WI38 (cell line): ENCODE results near the gene SLC47A2.

ENCODE experiments used
- H3K4me3 ChIP-seq: 2 replicates; pipeline ENCODE4 v1.5.1; 2011; ENCODE audit warnings: low read depth, mild to moderate bottlenecking, control low read depth, low read length
- TF ChIP-seq, protein P1 (sequence below): IDR thresholded peaks from 2 replicates; pipeline ENCODE4 v1.5.1; 2012; ENCODE audit warnings: low read depth, mild to moderate bottlenecking, control low read depth, low read length

The SLC47A2 gene

DNA sequence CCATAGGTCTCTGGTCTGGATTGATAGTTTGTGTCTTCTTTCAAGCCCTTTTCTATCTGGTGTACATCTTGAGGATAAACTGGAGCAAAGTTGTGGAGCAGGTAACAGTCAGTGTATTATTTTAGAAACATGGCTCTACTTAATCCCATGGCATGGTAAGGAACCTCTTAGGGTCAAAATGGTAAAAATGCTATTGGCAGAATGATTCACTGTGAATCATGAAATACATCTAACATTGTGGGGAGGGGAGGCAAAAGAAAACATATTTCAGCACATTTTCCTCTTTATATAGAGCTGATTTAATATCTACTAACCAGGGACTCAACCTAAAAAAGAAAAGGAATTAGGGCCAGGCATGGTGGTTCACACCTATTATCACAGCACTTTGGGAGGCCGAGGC, 85.7 kb downstream of the SLC47A2 start:
- TF ChIP-seq, protein P1, sequence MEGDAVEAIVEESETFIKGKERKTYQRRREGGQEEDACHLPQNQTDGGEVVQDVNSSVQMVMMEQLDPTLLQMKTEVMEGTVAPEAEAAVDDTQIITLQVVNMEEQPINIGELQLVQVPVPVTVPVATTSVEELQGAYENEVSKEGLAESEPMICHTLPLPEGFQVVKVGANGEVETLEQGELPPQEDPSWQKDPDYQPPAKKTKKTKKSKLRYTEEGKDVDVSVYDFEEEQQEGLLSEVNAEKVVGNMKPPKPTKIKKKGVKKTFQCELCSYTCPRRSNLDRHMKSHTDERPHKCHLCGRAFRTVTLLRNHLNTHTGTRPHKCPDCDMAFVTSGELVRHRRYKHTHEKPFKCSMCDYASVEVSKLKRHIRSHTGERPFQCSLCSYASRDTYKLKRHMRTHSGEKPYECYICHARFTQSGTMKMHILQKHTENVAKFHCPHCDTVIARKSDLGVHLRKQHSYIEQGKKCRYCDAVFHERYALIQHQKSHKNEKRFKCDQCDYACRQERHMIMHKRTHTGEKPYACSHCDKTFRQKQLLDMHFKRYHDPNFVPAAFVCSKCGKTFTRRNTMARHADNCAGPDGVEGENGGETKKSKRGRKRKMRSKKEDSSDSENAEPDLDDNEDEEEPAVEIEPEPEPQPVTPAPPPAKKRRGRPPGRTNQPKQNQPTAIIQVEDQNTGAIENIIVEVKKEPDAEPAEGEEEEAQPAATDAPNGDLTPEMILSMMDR = no peak
- H3K4me3 ChIP-seq = no peak overlapping the region

DNA sequence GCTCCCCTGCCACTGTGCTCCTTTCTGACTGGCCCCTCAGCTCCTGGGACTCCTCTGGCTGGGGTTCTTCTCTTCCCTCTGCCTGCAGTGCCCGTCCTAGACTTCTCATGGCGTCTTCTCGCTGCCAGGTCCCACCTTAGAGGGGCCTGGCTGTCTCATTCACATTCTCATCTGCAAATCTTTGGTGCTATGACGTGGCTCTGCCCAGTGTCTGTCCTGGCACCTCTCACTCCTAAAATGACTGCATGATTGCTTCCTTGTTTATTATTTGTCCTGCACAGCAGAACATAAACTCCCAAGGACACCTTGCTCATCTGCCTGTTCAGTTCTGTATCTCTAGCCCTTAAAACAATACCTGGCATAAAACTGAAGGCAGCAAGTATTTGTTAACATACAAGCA, 86.3 kb downstream of the SLC47A2 start:
- no peak overlapping the region for H3K4me3 ChIP-seq
- TF ChIP-seq, protein P1 = no peak

DNA sequence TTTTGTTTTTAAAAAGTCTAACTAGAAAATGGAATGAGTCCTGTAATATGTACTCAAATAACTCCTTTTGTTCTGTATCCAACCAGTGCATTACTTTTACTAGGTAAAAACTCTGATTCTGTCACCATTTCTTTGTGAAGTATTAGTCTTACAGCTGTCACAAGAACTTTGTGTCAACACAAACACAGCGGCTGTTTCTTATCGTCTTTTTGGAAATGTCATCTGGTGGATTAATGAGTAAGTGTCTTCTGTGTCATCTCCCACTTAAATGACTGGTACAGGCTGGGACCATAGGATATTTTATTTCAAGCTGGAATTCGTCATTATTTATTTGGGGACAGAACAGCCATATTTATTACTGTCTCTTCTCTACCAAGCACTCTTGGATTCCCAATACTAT, 86.9 kb downstream of the SLC47A2 start:
- TF ChIP-seq, protein P1 = no peak
- H3K4me3 ChIP-seq = no peak overlapping the region
